Fibroblast of lung (primary cell): Measurements from ENCODE around the gene OLAH.

Experiments
- EZH2 ChIP-seq: IDR thresholded peaks from 2 replicates; pipeline ENCODE4 v1.5.1; 2012; ENCODE audit warnings: low read length, control low read depth, mild to moderate bottlenecking; ENCODE audit errors: missing control alignments
- TF ChIP-seq, protein P1 (sequence below), 2 donors: IDR thresholded peaks in 1 of 2; conservative IDR thresholded peaks in 1 of 2; 1 replicate in 1 of 2; 2 replicates in 1 of 2; pipeline ENCODE4 v1.5.1; 2011 to 2012; ENCODE audit warnings: low read length in 2 of 2, control low read depth in 1 of 2, inconsistent platforms in 1 of 2, low read depth in 1 of 2, mild to moderate bottlenecking in 1 of 2

DNA sequence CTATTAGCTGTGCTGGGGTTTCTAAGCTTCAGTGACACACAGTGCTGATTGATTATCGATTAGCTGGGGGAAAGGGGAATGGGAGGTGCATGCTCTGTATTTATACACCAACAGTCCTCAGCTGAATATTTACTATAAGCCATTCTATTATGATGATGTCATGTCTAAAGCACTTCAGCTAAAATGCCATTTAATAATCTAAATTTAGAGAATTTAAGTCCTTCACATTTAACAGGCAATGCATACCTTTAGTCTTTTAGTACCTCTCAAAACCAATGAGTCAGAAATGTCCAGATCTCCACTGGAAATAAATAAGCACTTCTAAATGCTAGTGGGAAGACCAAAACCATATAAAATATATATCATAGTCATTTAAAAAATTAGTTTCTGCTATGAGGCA lies 78.0 kb downstream of the OLAH start:
- TF ChIP-seq, protein P1, sequence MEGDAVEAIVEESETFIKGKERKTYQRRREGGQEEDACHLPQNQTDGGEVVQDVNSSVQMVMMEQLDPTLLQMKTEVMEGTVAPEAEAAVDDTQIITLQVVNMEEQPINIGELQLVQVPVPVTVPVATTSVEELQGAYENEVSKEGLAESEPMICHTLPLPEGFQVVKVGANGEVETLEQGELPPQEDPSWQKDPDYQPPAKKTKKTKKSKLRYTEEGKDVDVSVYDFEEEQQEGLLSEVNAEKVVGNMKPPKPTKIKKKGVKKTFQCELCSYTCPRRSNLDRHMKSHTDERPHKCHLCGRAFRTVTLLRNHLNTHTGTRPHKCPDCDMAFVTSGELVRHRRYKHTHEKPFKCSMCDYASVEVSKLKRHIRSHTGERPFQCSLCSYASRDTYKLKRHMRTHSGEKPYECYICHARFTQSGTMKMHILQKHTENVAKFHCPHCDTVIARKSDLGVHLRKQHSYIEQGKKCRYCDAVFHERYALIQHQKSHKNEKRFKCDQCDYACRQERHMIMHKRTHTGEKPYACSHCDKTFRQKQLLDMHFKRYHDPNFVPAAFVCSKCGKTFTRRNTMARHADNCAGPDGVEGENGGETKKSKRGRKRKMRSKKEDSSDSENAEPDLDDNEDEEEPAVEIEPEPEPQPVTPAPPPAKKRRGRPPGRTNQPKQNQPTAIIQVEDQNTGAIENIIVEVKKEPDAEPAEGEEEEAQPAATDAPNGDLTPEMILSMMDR (conservative IDR thresholded peaks at IDR 0.05 in 1 of 2, IDR thresholded peaks at IDR 0.05 in 1 of 2; ENCODE audit: low read depth in 1 of 2, low read length in 2 of 2) = no peak
- TF ChIP-seq EZH2 = no peak
